Measurements from ENCODE around the gene NANOG.
"Not testable (repeated sequence)": the region's sequence is repeated elsewhere in the genome, so short reads cannot be mapped to it uniquely, and the experiment has no call there.

NANOG gene

GRCh38 chr12:7806319-7806718 is 17.1 kb downstream of the NANOG start:
- DNase-seq, result not testable (repeated sequence)

DNA sequence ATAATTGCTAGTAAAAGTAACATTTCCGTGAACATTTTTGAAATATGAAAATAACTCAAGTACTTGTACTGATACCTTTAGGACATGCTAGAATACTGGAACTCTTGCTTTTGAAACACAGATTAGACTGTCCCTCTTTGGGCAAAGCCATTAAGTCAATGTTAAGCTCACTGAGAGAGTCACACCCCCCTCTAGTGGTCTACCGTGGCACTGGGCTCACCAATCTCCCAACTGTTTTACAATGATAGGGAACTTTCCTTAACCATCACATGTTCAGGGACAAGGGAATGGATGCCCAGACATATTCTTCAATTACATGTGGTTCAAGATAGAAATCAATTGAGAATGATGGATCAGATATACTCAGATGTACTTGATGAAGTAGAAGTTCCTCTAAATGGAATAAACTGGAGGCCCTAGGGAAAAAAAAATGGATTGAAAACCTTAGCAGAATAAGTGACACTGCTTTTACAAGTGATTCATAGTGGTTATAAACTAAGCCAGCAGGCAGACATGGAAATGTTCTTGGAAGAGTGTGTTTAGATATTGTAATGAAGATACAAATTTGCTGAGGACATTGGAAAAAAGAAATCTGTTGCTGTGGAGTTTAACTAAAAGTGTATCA is 17.8 kb downstream of the NANOG start:
- DNase-seq, result peak; percentile 74

DNA sequence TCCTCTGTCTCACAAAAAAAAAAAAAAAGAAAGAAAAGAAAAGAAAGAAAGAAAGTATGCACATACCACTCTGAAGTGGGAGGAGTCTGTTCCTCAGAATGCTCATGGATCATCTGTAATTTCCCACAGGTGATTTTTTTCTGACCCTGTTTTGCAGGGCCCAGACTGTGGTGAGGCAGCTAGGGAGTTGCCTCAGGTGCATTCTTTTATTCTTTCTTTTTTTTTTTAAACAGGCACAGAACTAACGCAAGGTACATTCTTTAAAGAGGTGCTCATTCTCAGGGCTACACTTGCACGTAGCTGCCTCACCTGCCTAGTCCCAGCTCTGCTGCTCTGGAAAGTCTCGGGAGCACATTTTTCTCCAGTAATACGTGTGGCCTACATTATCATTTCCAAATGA is 36.6 kb downstream of the NANOG start:
- DNase-seq, result not testable (repeated sequence)

DNA sequence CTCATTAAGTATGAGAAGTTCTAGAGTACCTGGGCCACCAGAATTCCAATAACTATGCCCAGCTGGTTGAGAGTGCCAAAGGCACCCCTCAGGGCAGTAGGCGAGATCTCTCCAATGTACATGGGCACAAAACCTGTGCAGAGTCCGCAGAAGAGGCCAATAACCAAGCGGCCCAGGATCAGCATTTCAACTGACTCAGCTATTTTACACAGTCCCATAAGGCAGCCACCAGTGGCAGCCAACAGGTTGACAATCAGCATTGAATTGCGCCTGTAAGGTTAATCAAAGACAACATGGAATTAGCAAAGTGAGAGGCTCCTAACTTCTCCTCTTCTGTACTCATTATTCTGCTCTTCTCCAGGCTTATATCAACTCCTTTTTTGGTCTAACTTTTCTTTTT is 40.5 kb downstream of the NANOG start:
- DNase-seq, result not testable (repeated sequence)

GRCh38 chr12:7832059-7832696 is 43.0 kb downstream of the NANOG start:
- DNase-seq, result no peak

GRCh38 chr12:7833201-7833600 is 44.0 kb downstream of the NANOG start:
- DNase-seq, result not testable (repeated sequence)

- no peak for DNase-seq
Observed at GRCh38 chr12:7833831-7834230, 44.6 kb downstream of the NANOG start.

GRCh38 chr12:7834701-7835100 is 45.5 kb downstream of the NANOG start:
- DNase-seq, result no peak

DNA sequence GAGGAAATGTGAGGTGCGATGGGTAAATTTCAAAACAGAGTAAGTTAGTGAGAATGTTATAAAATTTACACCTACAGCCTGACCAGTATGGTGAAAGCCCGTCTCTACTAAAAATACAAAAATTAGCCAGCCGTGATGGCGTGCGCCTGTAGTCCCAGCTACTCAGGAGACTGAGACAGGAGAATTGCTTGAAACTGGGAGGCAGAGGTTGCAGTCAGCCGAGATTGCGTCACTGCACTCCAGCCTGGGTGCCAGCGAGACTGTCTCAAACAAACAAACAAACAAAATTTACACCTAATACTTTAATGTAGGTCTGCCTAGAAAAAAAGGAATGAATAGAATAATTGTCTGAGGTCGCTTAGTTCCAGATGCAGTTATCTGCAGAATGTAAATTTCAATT is 45.9 kb downstream of the NANOG start:
- no peak for DNase-seq

GRCh38 chr12:7835766-7836165 is 46.6 kb downstream of the NANOG start:
- no peak for DNase-seq

GRCh38 chr12:7837366-7837765 is 48.2 kb downstream of the NANOG start:
- DNase-seq, result no peak

GRCh38 chr12:7839226-7839625 is 50.0 kb downstream of the NANOG start:
- DNase-seq, result not testable (repeated sequence)

DNA sequence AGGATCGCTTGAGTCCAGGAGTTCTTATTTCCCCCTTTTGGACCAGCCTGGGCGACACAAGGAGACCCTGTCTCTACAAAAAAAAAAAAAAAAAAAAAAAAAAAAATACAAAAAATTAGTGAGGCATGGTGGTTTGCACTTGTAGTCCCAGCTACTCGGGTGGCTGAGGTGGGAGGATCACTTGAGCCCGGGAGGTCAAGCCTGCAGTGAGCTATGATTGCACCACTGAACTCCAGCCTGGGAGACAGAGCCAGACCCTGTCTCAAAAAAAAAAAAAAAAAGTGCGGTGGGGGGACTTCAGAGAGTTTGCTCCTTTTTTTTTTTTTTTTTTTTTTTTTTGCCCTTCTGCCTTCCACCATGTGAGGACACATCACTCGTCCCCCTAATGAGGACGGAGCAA is 50.6 kb downstream of the NANOG start:
- DNase-seq, result not testable (repeated sequence)

DNA sequence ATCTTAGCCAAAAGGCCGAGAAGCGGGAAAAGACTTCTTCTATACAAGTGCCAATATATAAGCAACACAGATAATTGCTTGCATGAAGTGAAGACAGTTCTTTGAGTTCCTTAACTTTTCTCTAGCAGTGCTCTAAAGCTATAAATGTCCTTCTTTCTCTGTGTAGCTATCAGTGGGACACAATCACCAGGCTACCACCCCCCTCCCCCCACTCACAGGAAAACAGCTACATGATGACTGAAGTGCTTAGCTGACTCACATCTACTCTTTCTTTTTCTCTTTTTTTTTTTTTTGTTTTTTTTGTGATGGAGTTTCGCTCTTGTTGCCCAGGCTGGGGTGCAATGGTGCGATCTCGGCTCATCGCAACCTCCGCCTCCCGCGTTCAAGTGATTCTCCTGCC is 53.2 kb downstream of the NANOG start:
- DNase-seq, result not testable (repeated sequence)

GRCh38 chr12:7843149-7843548 is 53.9 kb downstream of the NANOG start:
- not testable (repeated sequence) for DNase-seq

DNA sequence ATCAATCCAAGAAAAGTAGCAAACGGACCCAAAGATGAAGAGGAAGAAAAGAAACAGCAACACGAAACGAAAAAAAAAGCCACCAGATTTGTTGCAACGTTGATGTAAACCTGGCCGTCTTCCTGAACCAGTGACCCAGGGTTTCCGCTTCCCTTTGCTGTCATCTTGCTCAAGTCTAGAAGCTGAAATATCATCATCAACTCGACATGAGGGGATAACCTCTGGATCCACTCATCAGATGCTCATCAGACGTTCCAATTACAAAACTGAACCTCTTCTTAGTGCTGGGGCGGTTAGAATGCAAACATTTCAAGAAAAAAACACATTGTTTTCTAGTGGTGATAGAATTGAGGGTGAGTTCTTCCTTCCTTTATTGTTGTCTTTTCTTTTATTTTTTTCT is 54.4 kb downstream of the NANOG start:
- not testable (repeated sequence) for DNase-seq

DNA sequence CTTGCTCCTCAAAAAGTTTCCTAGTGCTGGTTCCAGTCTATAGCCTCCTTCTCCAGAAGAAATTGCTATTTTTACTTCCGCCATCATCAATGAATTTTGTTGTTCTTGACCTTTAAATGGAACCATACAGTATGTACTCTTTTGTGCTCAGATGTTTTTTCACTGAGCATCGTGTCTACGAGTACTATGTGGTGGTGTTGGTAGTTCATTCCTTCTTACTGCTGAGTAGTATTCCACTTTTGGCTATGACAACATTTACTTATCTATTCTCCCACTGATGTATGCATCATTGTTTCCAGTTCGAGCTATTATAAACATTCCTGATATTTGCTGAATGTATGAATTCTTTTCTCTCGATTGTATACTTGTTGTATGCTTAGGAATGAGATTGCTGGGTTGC is 54.9 kb downstream of the NANOG start:
- DNase-seq, result no peak

- DNase-seq, result not testable (repeated sequence)
Observed at GRCh38 chr12:7847226-7848097, 58.3 kb downstream of the NANOG start.

DNA sequence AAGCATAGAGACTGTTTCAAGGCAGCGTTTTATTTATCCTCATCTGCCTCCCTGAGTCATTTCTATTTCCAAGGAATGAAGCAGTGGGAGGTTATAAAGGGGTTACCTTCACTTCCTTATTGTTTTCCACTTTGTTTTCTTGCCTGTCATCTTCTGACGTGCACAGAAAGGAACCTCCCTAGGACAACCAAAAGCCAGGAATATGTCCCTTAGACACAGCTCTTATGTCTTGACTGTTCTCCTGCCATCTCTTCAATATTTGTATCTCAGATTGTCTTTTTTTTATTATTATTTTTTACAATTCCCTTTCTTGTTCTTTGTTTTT is 58.9 kb downstream of the NANOG start:
- DNase-seq, result not testable (repeated sequence)

Data from activated CD8-positive, alpha-beta memory T cell treated with anti-CD3 and anti-CD28 coated beads, Interleukin-2, amount 50 U/mL, for 48 hours (primary cell).